ENCODE data around the gene AJAP1.

Gene AJAP1

DNA sequence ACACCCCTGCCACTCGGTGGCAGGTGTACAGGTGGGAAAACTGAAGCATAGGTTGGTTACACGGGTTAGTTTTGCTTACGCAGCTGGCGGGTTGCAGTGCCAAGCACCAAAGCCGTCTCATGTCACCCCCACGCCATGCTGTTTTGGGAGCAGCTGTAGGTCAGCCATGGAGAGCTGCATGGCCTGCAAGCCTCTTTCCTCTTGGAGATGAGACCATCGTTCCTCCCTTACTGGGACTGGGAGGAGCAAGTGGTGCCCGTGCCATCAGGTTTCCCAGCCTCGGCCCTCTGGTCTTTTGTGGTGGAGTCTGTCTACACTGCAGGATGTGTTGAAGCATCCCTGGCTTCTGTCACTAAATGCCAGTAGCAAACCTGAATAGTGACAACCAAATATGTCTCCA, 46.9 kb downstream of the AJAP1 start:
- Histone ChIP-seq H2BK12ac (ENCODE audit: low read length) (no peak overlapping the region), H2BK15ac (ENCODE audit: low read length) (peak overlapping the region; percentile 10), H3K18ac (ENCODE audit: low read length) (no peak overlapping the region), H2BK120ac (ENCODE audit: low read depth, low read length) (peak overlapping the region; percentile 22), H3K9ac (ENCODE audit: low read depth, low read length, poor library complexity) (no peak overlapping the region), H3K4ac (ENCODE audit: low read length) (no peak overlapping the region), H3K36me3 (replicated peaks in 1 of 2; ENCODE audit: control insufficient read depth in 2 of 2, insufficient read depth in 2 of 2, low read length in 2 of 2) (no peaks in the 10 kb centered on the region), H3K14ac (ENCODE audit: low read length) (no peak overlapping the region), H4K8ac (ENCODE audit: low read depth, low read length) (no peak overlapping the region), H3K27me3 (ENCODE audit: control insufficient read depth in 3 of 3, insufficient read depth in 3 of 3, low read depth in 1 of 3, low read length in 3 of 3) (no peaks in the 10 kb centered on the region), H3K9me3 (replicated peaks in 1 of 2; ENCODE audit: control insufficient read depth in 2 of 2, insufficient read depth in 1 of 2, low read depth in 1 of 2, low read length in 2 of 2) (no peaks in the 10 kb centered on the region), H3K23ac (ENCODE audit: low read depth, low read length, poor library complexity) (peak overlapping the region; percentile 39), H2AFZ (ENCODE audit: low read length) (no peak overlapping the region), H3K27ac (replicated peaks; ENCODE audit: low read length) (no peak overlapping the region), H2BK5ac (ENCODE audit: low read length) (no peak overlapping the region), H3K4me2 (ENCODE audit: insufficient read depth, low read length, poor library complexity, severe bottlenecking) (no peak overlapping the region), H3K4me1 (ENCODE audit: control insufficient read depth in 2 of 2, insufficient read depth in 1 of 2, low read depth in 1 of 2, low read length in 2 of 2) (peaks cover 0 to 12% of the 10 kb centered on the region in 2 donors), H3K79me1 (ENCODE audit: low read depth, low read length) (no peaks in the 10 kb centered on the region), H4K91ac (ENCODE audit: low read depth, low read length, poor library complexity) (no peak overlapping the region), H3K4me3 (ENCODE audit: low read length in 2 of 2) (no peak overlapping the region), H2AK5ac (ENCODE audit: low read depth, low read length) (peak overlapping the region; percentile 72)
- WGBS, 2 donors (ENCODE audit: extremely low coverage in 2 of 2, insufficient read length in 2 of 2, insufficient replicate concordance in 1 of 2): no CpG with 5 or more reads among the region's 9 CpGs
- no peak for DNase-seq (ENCODE audit: low spot score)

- H2AFZ ChIP-seq (ENCODE audit: low read length): no peak overlapping the region
- no peaks in the 10 kb centered on the region for H3K27me3 ChIP-seq (ENCODE audit: control insufficient read depth in 3 of 3, insufficient read depth in 3 of 3, low read depth in 1 of 3, low read length in 3 of 3)
- H4K91ac ChIP-seq (ENCODE audit: low read depth, low read length, poor library complexity): no peak overlapping the region
- no peak overlapping the region for H3K23ac ChIP-seq (ENCODE audit: low read depth, low read length, poor library complexity)
- no peak overlapping the region for H3K4ac ChIP-seq (ENCODE audit: low read length)
- no peak overlapping the region for H2BK5ac ChIP-seq (ENCODE audit: low read length)
- WGBS, 2 donors (ENCODE audit: extremely low coverage in 2 of 2, insufficient read length in 2 of 2, insufficient replicate concordance in 1 of 2): no CpG with 5 or more reads among the region's 12 CpGs
- H3K18ac ChIP-seq (ENCODE audit: low read length): no peak overlapping the region
- H2BK120ac ChIP-seq (ENCODE audit: low read depth, low read length): no peak overlapping the region
- no peak overlapping the region for H2BK15ac ChIP-seq (ENCODE audit: low read length)
- no peak overlapping the region for H4K8ac ChIP-seq (ENCODE audit: low read depth, low read length)
- DNase-seq (ENCODE audit: low spot score): no peak
- H2AK5ac ChIP-seq (ENCODE audit: low read depth, low read length): no peak overlapping the region
- H3K4me2 ChIP-seq (ENCODE audit: insufficient read depth, low read length, poor library complexity, severe bottlenecking): no peak overlapping the region
- no peak overlapping the region for H3K27ac ChIP-seq (replicated peaks; ENCODE audit: low read length)
- no peak overlapping the region for H3K14ac ChIP-seq (ENCODE audit: low read length)
- no peak overlapping the region for H3K9ac ChIP-seq (ENCODE audit: low read depth, low read length, poor library complexity)
- no peak overlapping the region for H2BK12ac ChIP-seq (ENCODE audit: low read length)
- H3K79me1 ChIP-seq (ENCODE audit: low read depth, low read length): no peaks in the 10 kb centered on the region
- no peaks in the 10 kb centered on the region for H3K9me3 ChIP-seq (replicated peaks in 1 of 2; ENCODE audit: control insufficient read depth in 2 of 2, insufficient read depth in 1 of 2, low read depth in 1 of 2, low read length in 2 of 2)
- no peaks in the 10 kb centered on the region for H3K36me3 ChIP-seq (replicated peaks in 1 of 2; ENCODE audit: control insufficient read depth in 2 of 2, insufficient read depth in 2 of 2, low read length in 2 of 2)
- no peak overlapping the region for H3K4me3 ChIP-seq (ENCODE audit: low read length in 2 of 2)
- H3K4me1 ChIP-seq (ENCODE audit: control insufficient read depth in 2 of 2, insufficient read depth in 1 of 2, low read depth in 1 of 2, low read length in 2 of 2): peaks cover 0 to 12% of the 10 kb centered on the region in 2 donors
These were observed 48.1 kb downstream of the AJAP1 start for GRCh38 chr1:4702464-4702863.

DNA sequence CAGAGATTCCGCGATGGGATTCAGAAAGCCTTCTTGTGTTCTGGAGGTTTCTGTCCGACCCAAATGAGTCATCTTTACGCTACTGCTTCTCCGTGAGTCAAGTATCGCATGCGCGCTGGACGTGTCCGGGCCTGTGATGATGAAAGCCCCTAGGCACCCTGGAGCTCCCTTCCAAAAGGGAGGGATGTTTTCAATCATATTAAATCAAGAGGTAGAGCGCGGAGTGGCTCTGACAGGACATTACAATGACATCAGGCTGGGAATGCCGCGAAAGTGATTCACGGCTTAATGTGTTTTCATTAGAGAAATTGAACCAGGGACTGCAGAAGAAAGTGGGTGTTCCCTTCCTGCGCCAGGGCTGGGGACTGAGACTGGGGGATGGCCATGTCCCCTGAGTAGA, 48.5 kb downstream of the AJAP1 start:
- Histone ChIP-seq H3K23ac (ENCODE audit: low read depth, low read length, poor library complexity) (no peak overlapping the region), H2AFZ (ENCODE audit: low read length) (no peak overlapping the region), H3K4me1 (ENCODE audit: control insufficient read depth in 2 of 2, insufficient read depth in 1 of 2, low read depth in 1 of 2, low read length in 2 of 2) (peaks cover 0 to 12% of the 10 kb centered on the region in 2 donors), H3K9me3 (replicated peaks in 1 of 2; ENCODE audit: control insufficient read depth in 2 of 2, insufficient read depth in 1 of 2, low read depth in 1 of 2, low read length in 2 of 2) (no peaks in the 10 kb centered on the region), H3K9ac (ENCODE audit: low read depth, low read length, poor library complexity) (no peak overlapping the region), H4K8ac (ENCODE audit: low read depth, low read length) (no peak overlapping the region), H3K27ac (replicated peaks; ENCODE audit: low read length) (no peak overlapping the region), H2BK5ac (ENCODE audit: low read length) (no peak overlapping the region), H3K18ac (ENCODE audit: low read length) (peak overlapping the region; percentile 41), H3K4me3 (ENCODE audit: low read length in 2 of 2) (no peak overlapping the region), H3K14ac (ENCODE audit: low read length) (no peak overlapping the region), H4K91ac (ENCODE audit: low read depth, low read length, poor library complexity) (no peak overlapping the region), H2AK5ac (ENCODE audit: low read depth, low read length) (no peak overlapping the region), H3K27me3 (ENCODE audit: control insufficient read depth in 3 of 3, insufficient read depth in 3 of 3, low read depth in 1 of 3, low read length in 3 of 3) (no peaks in the 10 kb centered on the region), H3K4me2 (ENCODE audit: insufficient read depth, low read length, poor library complexity, severe bottlenecking) (no peak overlapping the region), H2BK120ac (ENCODE audit: low read depth, low read length) (no peak overlapping the region), H2BK12ac (ENCODE audit: low read length) (no peak overlapping the region), H3K79me1 (ENCODE audit: low read depth, low read length) (no peaks in the 10 kb centered on the region), H2BK15ac (ENCODE audit: low read length) (no peak overlapping the region), H3K4ac (ENCODE audit: low read length) (no peak overlapping the region), H3K36me3 (replicated peaks in 1 of 2; ENCODE audit: control insufficient read depth in 2 of 2, insufficient read depth in 2 of 2, low read length in 2 of 2) (no peaks in the 10 kb centered on the region)
- DNase-seq (ENCODE audit: low spot score): no peak
- no CpG with 5 or more reads among the region's 16 CpGs for WGBS, 2 donors (ENCODE audit: extremely low coverage in 2 of 2, insufficient read length in 2 of 2, insufficient replicate concordance in 1 of 2)

- Histone ChIP-seq H3K14ac (ENCODE audit: low read length) (no peak overlapping the region), H3K4me2 (ENCODE audit: insufficient read depth, low read length, poor library complexity, severe bottlenecking) (no peak overlapping the region), H3K27me3 (ENCODE audit: control insufficient read depth in 3 of 3, insufficient read depth in 3 of 3, low read depth in 1 of 3, low read length in 3 of 3) (no peaks in the 10 kb centered on the region), H3K23ac (ENCODE audit: low read depth, low read length, poor library complexity) (no peak overlapping the region), H3K9ac (ENCODE audit: low read depth, low read length, poor library complexity) (no peak overlapping the region), H3K4me3 (ENCODE audit: low read length in 2 of 2) (no peak overlapping the region), H4K91ac (ENCODE audit: low read depth, low read length, poor library complexity) (no peak overlapping the region), H2AK5ac (ENCODE audit: low read depth, low read length) (peak overlapping the region; percentile 53), H2BK120ac (ENCODE audit: low read depth, low read length) (no peak overlapping the region), H2AFZ (ENCODE audit: low read length) (no peak overlapping the region), H3K27ac (replicated peaks; ENCODE audit: low read length) (no peak overlapping the region), H3K18ac (ENCODE audit: low read length) (no peak overlapping the region), H2BK12ac (ENCODE audit: low read length) (no peak overlapping the region), H3K4ac (ENCODE audit: low read length) (no peak overlapping the region), H2BK5ac (ENCODE audit: low read length) (no peak overlapping the region), H3K9me3 (replicated peaks in 1 of 2; ENCODE audit: control insufficient read depth in 2 of 2, insufficient read depth in 1 of 2, low read depth in 1 of 2, low read length in 2 of 2) (peaks cover 0 to 2% of the 10 kb centered on the region in 2 donors), H3K4me1 (ENCODE audit: control insufficient read depth in 2 of 2, insufficient read depth in 1 of 2, low read depth in 1 of 2, low read length in 2 of 2) (peaks cover 0 to 12% of the 10 kb centered on the region in 2 donors), H4K8ac (ENCODE audit: low read depth, low read length) (no peak overlapping the region), H2BK15ac (ENCODE audit: low read length) (no peak overlapping the region), H3K36me3 (replicated peaks in 1 of 2; ENCODE audit: control insufficient read depth in 2 of 2, insufficient read depth in 2 of 2, low read length in 2 of 2) (no peaks in the 10 kb centered on the region), H3K79me1 (ENCODE audit: low read depth, low read length) (no peaks in the 10 kb centered on the region)
- no CpG with 5 or more reads among the region's 6 CpGs for WGBS, 2 donors (ENCODE audit: extremely low coverage in 2 of 2, insufficient read length in 2 of 2, insufficient replicate concordance in 1 of 2)
- no peak for DNase-seq (ENCODE audit: low spot score)
These were observed 49.2 kb downstream of the AJAP1 start for GRCh38 chr1:4703646-4704045.

Measured in neuronal stem cell (in vitro differentiated cells).